ENCODE results near the gene ARMH3.

The ARMH3 gene

DNA sequence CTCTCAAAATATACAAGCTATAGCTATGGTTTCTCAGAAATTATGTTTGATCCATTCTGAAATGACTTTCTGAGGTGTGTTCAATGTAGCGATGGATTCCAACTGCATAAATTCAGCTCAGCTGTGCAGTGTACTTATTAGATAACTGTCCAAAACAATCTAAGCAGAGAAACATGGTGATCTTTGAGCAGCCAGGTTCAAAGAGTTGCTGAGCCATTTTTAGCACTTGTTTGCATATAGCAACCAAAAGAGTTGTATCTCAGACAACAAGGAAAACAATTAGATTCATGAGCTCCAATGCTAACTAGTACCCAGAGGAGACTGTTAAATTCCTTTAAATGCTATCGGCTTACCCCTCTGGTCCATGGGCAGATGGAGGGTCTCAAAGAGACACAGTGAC, 196.4 kb downstream of the ARMH3 start:
- DNase-seq (ENCODE audit: low read depth in 1 of 2, low spot score in 1 of 2) = no peak

- DNase-seq (ENCODE audit: low read depth in 1 of 2, low spot score in 1 of 2) = no peak
Observed at GRCh38 chr10:101858723-101859500, 197.1 kb downstream of the ARMH3 start.

DNA sequence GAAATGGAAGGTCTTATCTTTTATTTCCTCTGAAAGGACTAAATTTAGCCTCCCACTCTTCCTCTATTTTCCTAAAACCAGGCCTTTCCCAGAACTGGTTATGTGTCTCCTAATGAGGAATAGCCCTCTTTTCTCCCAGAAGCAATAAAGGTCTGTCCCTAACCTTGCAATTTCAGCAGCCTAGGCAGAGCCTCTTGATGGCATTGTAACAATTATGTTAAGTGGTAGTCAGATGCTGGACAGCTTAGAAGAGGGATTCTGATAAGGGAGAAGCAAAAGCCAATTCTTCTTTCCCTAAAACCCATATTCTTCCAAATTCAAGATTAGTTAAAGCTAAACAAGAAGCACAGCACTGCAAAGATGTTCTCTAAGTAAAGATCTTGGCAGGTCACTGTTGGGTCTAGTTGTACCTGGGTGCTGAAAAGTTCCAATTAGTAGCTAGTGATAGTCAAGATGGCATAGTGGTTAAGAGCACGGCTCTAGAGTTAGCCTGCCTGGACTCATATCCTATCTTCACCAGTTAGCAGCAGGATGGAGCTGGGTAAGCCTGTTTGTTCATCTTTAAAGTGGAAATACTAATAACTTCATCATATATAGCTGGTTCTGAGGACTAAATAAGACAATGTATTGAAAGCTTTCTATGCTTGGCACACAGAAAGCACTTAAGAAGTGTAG, 198.0 kb downstream of the ARMH3 start:
- DNase-seq (ENCODE audit: low read depth in 1 of 2, low spot score in 1 of 2) = no peak

- no peak for DNase-seq (ENCODE audit: low read depth in 1 of 2, low spot score in 1 of 2)
Observed at GRCh38 chr10:101856626-101857025, 199.3 kb downstream of the ARMH3 start.

- no peak for DNase-seq (ENCODE audit: low read depth in 1 of 2, low spot score in 1 of 2)
Observed at GRCh38 chr10:101851411-101852116, 204.4 kb downstream of the ARMH3 start.

DNA sequence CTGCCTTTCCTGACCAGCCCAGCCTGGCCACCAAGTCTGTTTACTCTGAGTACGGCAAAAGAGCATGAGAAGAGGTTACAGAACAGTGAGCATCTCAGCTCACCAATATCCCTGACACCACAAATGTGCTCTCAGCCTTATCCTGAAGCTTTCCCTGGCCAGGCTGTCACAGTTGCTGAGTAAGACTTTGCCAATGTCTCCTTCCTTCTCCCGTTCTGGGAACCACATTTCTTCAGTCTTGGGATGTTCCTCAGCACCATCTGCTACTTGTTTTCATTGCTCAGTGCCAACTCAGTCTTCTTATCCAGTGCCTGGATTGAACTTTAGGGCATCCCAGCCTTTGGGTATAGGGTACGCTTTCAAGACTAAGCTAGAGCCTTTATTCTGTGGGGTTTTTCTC, 205.2 kb downstream of the ARMH3 start:
- no peak for DNase-seq (ENCODE audit: low read depth in 1 of 2, low spot score in 1 of 2)

DNA sequence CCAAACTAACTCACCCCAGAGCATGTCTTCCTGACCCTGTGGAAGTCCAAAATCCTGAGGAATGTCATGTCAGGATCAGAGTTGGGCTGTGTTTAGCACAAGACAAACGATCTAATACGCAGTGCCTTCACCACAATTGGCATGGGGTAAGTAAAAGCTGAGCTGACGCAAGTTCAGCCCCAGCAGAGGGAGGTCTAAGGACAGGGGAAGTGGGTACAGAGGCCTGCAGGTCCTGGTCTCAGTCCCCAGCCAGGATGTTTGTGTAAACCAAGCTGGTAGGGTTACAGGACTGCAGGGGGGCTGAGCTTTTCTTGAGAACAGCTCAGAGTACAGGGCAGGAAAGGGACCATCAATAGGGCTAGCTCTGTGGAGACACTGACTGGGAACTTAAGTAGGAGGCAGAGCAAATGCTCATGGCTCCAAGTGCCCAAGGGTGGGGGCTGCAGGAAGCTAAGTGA, 207.1 kb downstream of the ARMH3 start:
- DNase-seq (ENCODE audit: low read depth in 1 of 2, low spot score in 1 of 2) = no peak

GRCh38 chr10:101848408-101848807, 207.6 kb downstream of the ARMH3 start:
- DNase-seq (ENCODE audit: low read depth in 1 of 2, low spot score in 1 of 2) = no peak

DNA sequence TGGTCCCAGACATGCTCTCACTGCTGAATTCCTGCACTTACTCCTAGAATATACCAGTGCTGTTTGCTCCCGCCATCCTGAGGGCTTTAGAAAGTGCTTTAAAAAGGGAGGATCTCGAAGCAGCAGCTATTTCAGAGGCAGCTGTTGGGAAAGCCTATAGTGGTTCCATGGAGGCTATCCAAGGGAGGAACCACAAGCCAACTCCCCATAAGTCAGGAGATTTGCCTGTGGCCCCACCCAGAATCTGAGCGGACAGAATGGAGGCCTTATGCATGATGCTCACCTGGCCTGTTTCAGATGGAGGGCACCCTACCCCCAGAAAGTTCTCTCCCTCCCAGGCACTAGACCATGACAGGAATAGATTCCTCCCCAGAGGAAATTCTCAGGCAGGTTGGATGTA, 210.1 kb downstream of the ARMH3 start:
- no peak for DNase-seq (ENCODE audit: low read depth in 1 of 2, low spot score in 1 of 2)

DNA sequence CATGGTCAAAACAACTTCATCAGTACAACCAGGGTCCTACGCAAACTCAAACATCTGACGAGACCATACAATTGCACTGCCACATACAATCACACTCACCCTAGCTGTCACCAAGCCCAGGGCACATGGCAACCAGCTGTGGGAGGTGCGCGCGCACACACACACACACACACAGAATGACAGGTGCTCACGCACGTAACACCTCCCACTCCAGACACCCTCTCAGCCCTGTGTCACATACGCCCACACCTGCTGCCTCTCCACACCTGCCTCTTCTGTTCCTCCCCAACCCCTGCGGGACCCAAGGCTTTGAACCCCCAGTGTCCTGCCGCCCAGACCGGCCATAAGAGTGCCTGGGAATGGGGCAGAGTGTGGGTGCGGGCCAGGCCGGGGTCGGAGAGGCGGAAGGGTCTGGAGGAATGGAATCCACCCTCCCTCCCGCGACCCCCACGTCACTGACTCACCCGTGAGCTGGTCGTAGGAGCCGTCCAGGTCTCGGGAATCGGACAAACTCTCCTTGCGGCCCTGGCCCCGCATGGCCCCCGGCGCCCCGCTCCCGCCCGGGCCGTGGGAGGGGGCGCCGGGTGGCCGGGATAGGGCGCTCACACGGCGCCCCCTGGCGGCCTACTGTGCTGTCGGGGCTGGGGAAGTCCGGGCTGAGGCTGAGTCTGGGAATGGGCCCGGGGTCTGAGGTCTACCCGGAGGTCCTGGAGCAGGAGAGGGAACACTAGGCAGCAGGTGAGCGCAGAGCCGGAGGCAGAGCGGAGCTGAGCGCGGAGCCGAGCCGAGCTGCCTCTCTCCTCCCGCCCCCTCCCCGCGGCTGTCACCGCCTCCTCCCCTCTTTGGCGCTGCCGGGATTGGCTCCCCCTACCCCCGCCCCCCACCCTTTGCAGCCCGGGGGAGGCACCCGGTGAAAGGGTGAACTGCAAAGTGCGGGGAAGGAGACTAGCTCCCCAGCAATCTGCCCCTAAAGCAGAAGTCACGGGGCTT, 212.6 kb downstream of the ARMH3 start, which contains the start of gene KCNIP2:
Gene KCNIP2, minus strand, starts transcription at position 769 of the 990 bp plus-strand sequence. Its CDS starts 232 bp downstream, at position 537.
- peak in 1 of 2 donors; percentile 34 for DNase-seq (ENCODE audit: low read depth in 1 of 2, low spot score in 1 of 2)

- DNase-seq (ENCODE audit: low read depth in 1 of 2, low spot score in 1 of 2) = no peak
Observed at GRCh38 chr10:101841826-101842225, 214.1 kb downstream of the ARMH3 start.

DNA sequence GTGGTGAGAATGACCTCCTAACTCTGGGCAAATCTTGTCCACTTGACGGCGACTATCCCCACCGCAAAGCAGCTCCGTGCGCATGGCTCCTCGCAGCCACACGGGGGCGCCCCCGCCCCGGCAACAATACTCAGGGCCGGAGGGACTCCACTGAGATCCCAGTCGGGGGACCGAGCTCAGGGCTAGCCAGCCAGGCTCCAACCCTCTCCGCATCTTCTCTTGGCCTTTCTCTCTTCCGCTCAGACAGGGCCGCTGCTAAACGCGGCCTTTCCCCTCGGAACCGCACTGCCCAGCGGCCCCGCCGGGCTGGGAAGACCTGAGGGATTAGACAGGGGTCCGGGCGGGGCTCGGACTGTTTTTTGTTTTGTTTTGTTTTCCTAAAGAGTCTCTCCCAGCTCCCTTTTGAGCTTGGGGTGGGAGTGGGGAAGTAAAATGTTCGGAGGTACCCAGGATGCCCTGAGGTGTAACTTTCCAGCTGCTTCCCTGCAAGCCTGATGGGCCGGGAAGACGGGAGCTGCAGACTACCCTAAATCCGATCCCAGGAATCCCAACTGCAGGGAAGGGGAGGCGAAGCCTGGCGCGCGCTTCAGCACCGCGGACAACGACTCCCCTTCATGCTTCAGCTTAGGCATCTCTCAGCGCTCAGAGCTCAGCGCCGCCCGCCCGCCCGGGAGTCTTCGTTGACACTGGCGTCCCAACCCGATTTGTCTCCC, 215.1 kb downstream of the ARMH3 start:
- peak; percentile 63 to 67 for DNase-seq (ENCODE audit: low read depth in 1 of 2, low spot score in 1 of 2)

DNA sequence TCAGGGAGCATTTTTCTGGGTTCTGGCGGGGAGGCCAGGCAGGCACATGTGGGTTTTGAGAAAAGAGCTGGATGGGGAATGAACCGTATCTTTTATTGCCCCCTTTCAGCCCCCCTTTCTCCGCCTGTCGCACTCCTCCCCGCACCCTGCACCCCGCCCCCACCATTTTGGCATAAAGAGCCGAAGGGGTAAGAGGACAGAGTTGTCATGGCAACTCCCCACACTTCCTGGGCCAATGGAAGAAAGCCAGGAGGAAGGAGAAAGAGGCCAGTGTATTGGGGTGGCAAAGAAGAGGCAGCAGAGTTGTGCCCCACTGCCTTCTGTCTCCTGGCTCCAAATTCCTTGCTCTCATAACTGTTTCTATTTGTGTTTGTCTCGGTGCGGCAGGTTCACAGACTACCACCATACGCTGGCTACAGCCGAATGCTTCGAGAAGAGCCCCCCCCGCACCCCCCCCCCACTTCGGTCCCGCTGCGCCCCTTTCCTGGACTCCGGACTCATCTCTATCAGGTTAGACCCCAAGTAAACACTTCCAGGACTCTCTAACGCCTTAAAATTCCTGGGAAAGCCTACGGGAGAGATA, 215.8 kb downstream of the ARMH3 start:
- DNase-seq (ENCODE audit: low read depth in 1 of 2, low spot score in 1 of 2) = no peak

DNA sequence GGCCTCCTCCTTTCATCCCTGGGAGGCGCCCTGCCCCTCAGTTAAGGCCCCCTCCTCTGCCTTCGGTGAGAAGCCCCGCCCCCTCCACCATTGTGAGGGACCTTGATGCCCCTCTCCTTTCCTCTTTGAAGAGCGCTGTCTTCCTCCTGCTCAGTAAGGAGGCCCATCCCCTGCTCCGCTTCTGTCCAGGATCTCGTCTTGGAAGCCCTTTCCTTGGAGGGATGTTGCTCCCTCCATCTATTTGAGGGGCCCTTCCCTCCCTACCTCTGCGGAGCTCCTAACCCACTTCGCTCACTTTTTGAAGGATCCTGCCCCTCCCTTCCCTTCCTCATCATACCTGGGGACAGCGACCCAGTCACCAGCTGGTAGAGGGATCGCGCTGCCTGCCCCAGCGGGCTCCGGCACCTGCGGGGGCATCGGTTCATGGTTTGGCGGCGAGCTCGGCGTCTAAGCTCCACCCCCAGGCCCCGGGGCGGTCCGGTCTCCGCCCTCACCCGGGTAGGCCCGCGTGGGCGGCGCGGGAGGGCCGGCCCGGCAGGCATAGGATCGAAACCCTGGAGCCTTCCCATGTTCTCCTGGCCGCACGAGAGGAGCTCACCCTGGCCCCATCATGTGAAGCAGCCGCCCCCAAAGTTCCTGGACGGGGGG, 216.4 kb downstream of the ARMH3 start:
- DNase-seq (ENCODE audit: low read depth in 1 of 2, low spot score in 1 of 2) = no peak

DNA sequence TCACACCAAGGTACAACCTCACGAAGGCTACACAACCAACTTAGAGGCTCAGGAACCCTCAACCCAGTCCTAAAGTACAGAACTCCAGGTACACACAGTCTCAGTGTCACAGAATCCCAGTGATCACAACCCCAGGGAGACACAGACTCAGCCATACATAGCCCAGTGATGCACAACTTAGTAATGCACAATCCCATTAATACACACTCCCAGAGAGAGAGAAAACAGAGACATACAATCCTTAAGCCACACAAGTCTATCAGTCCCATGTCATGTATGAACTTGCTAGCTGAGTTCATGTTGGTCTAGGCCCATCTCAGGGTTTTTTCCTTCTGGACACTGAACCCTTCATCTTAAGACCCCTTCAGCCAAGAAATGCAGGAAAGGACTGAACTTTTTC, 217.0 kb downstream of the ARMH3 start:
- DNase-seq (ENCODE audit: low read depth in 1 of 2, low spot score in 1 of 2) = no peak

- DNase-seq (ENCODE audit: low read depth in 1 of 2, low spot score in 1 of 2) = no peak
Observed at GRCh38 chr10:101838416-101838970, 217.5 kb downstream of the ARMH3 start.

GRCh38 chr10:101837748-101838147, 218.2 kb downstream of the ARMH3 start:
- DNase-seq (ENCODE audit: low read depth in 1 of 2, low spot score in 1 of 2) = no peak

GRCh38 chr10:101835362-101835761, 220.6 kb downstream of the ARMH3 start:
- DNase-seq (ENCODE audit: low read depth in 1 of 2, low spot score in 1 of 2) = no peak

- DNase-seq (ENCODE audit: low read depth in 1 of 2, low spot score in 1 of 2) = no peak
Observed at GRCh38 chr10:101834341-101834740, 221.6 kb downstream of the ARMH3 start.
